ENCODE results near the gene GSTT4.
"Not testable (repeated sequence)": the region's sequence is repeated elsewhere in the genome, so short reads cannot be mapped to it uniquely, and the experiment has no call there.

GSTT4 gene

GRCh38 chr22:24024354-24024753, 19.1 kb upstream of the GSTT4 start:
- no peak for DNase-seq

GRCh38 chr22:24023204-24023789, 18.0 kb upstream of the GSTT4 start:
- no peak for DNase-seq

- no peak for DNase-seq
Measured at GRCh38 chr22:24021304-24021703, 16.1 kb upstream of the GSTT4 start.

- DNase-seq: no peak
Measured at GRCh38 chr22:24016156-24016555, 10.9 kb upstream of the GSTT4 start.

- DNase-seq: peak in 1 of 2 experiments; percentile 36
Measured at GRCh38 chr22:24011735-24012068, 6.4 kb upstream of the GSTT4 start.

- no peak for DNase-seq
Measured at GRCh38 chr22:24010018-24010391, 4.8 kb upstream of the GSTT4 start.

GRCh38 chr22:24009227-24010017, 4.2 kb upstream of the GSTT4 start:
- DNase-seq: no peak

- no peak for DNase-seq
Measured at GRCh38 chr22:24008381-24009226, 3.4 kb upstream of the GSTT4 start.

- DNase-seq: no peak
Measured at GRCh38 chr22:24008022-24008283, 2.7 kb upstream of the GSTT4 start.

- no peak for DNase-seq
Measured at GRCh38 chr22:24007253-24008021, 2.2 kb upstream of the GSTT4 start.

GRCh38 chr22:24006914-24007214, 1.6 kb upstream of the GSTT4 start:
- no peak for DNase-seq

GRCh38 chr22:24006207-24006913, 1.1 kb upstream of the GSTT4 start:
- no peak for DNase-seq

GRCh38 chr22:24003887-24004286, 1.4 kb downstream of the GSTT4 start:
- DNase-seq: no peak

GRCh38 chr22:24002851-24003250, 2.4 kb downstream of the GSTT4 start:
- DNase-seq: no peak

- no peak for DNase-seq
Measured at GRCh38 chr22:24002272-24002671, 3.0 kb downstream of the GSTT4 start.

- DNase-seq: no peak
Measured at GRCh38 chr22:24001314-24001713, 3.9 kb downstream of the GSTT4 start.

GRCh38 chr22:23999779-24000178, 5.5 kb downstream of the GSTT4 start:
- not testable (repeated sequence) for DNase-seq

- DNase-seq: no peak
Measured at GRCh38 chr22:23997092-23997491, 8.2 kb downstream of the GSTT4 start.

- DNase-seq: not testable (repeated sequence)
Measured at GRCh38 chr22:23993581-23994177, 11.6 kb downstream of the GSTT4 start.

GRCh38 chr22:23993080-23993479, 12.2 kb downstream of the GSTT4 start:
- DNase-seq: not testable (repeated sequence)

GRCh38 chr22:23989583-23990244, 15.5 kb downstream of the GSTT4 start:
- DNase-seq: not testable (repeated sequence)
